RWPE2 (cell line): ENCODE measurements around the gene HHIPL1.

Source experiments
- ATAC-seq: fragments of 200-7000 bp; cut with Tn5 transposase; 3 replicates; pipeline ENCODE4 v1.9.1; 2021; ENCODE audit warnings: low read depth
- DNase-seq: peaks from one replicate; pipeline ENCODE4 v3.0.0-alpha.2; 2020; ENCODE audit warnings: low spot score
- H3K27ac ChIP-seq: fragments of 450-650 bp; 2 replicates; pipeline ENCODE4 v1.5.1; 2017; ENCODE audit warnings: mild to moderate bottlenecking; ENCODE audit not compliant: poor library complexity, severe bottlenecking
- H3K27me3 ChIP-seq: fragments of 250-450 bp; sonication (Bioruptor Pico); 2 replicates; pipeline ENCODE4 v1.5.1; 2021; ENCODE audit warnings: mild to moderate bottlenecking, moderate library complexity; ENCODE audit not compliant: insufficient read depth, poor library complexity, severe bottlenecking
- H3K36me3 ChIP-seq: fragments of 250-450 bp; sonication (Bioruptor Pico); 2 replicates; pipeline ENCODE4 v1.5.1; 2020; ENCODE audit warnings: low read depth, mild to moderate bottlenecking, moderate library complexity
- H3K4me1 ChIP-seq: fragments of 250-450 bp; sonication (Bioruptor Pico); 2 replicates; pipeline ENCODE4 v1.5.1; 2021; ENCODE audit warnings: mild to moderate bottlenecking, moderate library complexity; ENCODE audit not compliant: insufficient read depth, poor library complexity, severe bottlenecking
- H3K4me3 ChIP-seq: fragments of 250-450 bp; sonication (Bioruptor Pico); 2 replicates; pipeline ENCODE4 v1.5.1; 2021; ENCODE audit warnings: mild to moderate bottlenecking, moderate library complexity; ENCODE audit not compliant: severe bottlenecking
- H3K9me3 ChIP-seq: fragments of 250-450 bp; sonication (Bioruptor Pico); 2 replicates; pipeline ENCODE4 v1.5.1; 2021; ENCODE audit warnings: mild to moderate bottlenecking, moderate library complexity; ENCODE audit not compliant: severe bottlenecking
- CTCF ChIP-seq: fragments of 450-650 bp; IDR thresholded peaks from one replicate; pipeline ENCODE4 v1.5.1; 2017; ENCODE audit warnings: mild to moderate bottlenecking, moderate library complexity; ENCODE audit not compliant: poor library complexity, severe bottlenecking

The HHIPL1 gene

DNA sequence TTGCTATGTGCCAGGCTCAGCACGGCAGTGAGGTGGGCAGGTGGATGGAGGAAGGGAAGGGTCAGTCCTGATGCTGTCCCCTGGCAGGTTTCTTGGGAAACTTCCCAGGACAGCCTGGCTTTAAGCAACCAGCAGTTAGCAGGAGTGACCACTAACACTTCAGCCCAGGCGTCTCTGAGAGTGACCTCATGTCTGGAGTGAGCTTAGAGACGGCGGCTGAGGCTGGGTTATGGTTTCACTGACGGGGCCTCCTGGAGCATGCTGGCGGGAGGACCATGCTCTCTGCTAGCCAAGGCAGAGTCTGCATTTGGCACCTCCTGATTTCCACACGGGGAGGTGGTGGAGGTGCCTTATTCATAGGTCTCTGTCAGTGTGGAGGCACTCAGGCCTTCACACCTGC lies 2.5 kb downstream of the HHIPL1 start:
- Histone ChIP-seq H3K27ac (no peak overlapping the region), H3K4me3 (no peak overlapping the region), H3K9me3 (no peaks in the 10 kb centered on the region), H3K27me3 (no peaks in the 10 kb centered on the region), H3K36me3 (no peaks in the 10 kb centered on the region), H3K4me1 (no peaks in the 10 kb centered on the region)
- ATAC-seq (no peak), DNase-seq (no peak)
- no peak for TF ChIP-seq CTCF

DNA sequence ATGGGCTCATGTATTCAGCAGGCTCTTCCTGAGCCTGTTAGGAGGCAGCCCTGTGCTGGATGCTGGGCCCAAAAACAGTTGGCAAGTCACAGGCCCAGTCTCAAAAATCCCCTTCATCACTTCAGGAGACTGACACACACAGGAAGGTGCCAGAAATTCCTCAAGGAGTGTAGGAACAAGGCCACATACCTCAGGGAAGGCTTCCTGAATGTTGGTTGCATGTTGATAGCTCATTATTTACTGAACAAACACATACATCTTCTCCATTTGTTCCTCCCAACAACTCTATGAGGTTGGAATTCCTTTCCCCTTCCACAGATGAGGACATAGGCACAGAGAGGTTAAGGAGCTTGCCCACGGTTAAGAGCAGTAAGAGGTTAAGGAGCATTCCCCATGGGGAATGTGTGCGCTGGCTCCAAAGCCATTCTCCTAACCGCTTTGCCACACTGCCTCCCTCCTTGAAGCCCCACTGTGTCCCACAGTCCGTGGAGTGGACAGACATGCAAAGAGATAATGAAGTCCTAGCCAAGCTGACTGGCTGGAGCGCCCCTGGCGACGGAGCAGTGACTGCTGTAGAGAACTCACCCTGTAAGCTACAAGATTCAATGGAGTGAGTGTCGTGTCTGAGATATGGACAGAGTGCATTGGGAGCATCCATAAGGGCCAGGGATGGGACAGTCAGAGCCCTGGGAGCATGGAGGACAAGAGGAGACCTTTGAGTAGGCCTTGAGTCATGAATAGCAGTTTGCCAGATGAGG lies 3.3 kb downstream of the HHIPL1 start:
- TF ChIP-seq CTCF, result no peak
- Histone ChIP-seq H3K4me3 (no peak overlapping the region), H3K4me1 (no peaks in the 10 kb centered on the region), H3K36me3 (no peaks in the 10 kb centered on the region), H3K9me3 (no peaks in the 10 kb centered on the region), H3K27ac (no peak overlapping the region), H3K27me3 (no peaks in the 10 kb centered on the region)
- ATAC-seq, result no peak
- no peak for DNase-seq

DNA sequence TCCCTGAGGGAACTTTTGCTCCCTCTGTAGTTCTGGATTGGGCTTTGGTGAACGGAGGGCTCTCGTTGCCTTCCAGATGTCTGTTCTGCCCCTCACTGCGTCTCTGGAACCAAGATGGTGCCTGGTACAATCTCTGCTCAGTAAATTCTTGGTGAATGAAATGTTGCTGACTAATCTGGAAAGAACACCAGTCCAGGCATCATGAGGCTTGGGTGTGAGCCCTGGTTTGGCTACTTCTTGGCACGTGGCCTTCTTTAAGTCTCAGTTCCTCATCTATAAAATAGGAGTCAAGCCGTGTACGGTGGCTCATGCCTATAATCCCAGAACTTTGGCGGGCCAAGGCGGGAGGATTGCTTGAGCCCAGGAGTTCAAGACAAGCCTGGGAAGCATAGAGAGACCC lies 4.3 kb downstream of the HHIPL1 start:
- Histone ChIP-seq H3K4me1 (no peaks in the 10 kb centered on the region), H3K4me3 (no peak overlapping the region), H3K27me3 (no peaks in the 10 kb centered on the region), H3K36me3 (no peaks in the 10 kb centered on the region), H3K27ac (no peak overlapping the region), H3K9me3 (no peaks in the 10 kb centered on the region)
- DNase-seq, result no peak
- no peak for TF ChIP-seq CTCF
- no peak for ATAC-seq

DNA sequence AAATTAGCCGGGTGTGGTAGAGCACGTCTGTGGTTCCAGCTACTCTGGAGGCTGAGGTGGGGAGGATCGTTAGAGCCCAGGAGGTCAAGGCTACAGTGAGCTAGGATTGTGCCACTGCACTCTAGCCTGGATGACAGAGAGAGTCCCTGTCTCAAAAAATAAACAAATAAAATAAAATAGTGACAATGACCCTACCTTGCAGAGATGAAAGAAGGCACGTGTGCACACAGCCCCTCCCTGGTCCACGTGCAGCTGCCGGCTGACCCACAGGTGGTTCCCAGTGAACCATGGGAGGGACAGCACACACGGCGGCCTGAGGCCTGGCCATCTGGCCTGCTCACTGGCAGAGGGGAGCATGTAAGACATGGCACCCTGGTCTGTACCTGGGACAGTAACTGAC lies 4.7 kb downstream of the HHIPL1 start:
- no peak overlapping the region for H3K27ac ChIP-seq
- no peaks in the 10 kb centered on the region for H3K9me3 ChIP-seq
- ATAC-seq (no peak), DNase-seq (no peak)
- no peak overlapping the region for H3K4me3 ChIP-seq
- H3K27me3 ChIP-seq, result no peaks in the 10 kb centered on the region
- no peak for TF ChIP-seq CTCF
- H3K4me1 ChIP-seq, result no peaks in the 10 kb centered on the region
- H3K36me3 ChIP-seq, result no peaks in the 10 kb centered on the region

DNA sequence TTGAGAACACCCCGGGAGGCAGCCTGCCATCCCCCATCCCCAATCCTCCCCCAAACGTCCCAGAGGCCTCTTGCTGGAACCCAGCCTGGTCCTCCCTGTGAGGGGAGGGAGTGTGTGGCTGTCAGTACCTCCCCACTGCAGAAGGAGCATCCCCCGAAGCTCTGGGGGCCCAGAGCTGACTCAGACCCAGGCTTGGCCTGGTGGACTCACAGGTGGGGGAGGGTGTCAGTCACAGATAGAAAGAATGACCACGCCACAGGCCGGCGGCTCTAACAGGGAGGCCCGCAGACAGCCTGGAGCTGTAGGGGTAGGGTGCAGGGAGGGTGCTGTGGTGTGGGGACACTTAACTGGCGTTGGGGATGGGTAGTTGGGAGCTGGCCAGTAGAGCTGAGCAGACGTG lies 5.3 kb downstream of the HHIPL1 start:
- Histone ChIP-seq H3K27me3 (no peaks in the 10 kb centered on the region), H3K4me3 (no peak overlapping the region), H3K4me1 (no peaks in the 10 kb centered on the region), H3K9me3 (no peaks in the 10 kb centered on the region), H3K27ac (no peak overlapping the region), H3K36me3 (no peaks in the 10 kb centered on the region)
- no peak for DNase-seq
- ATAC-seq, result no peak
- TF ChIP-seq CTCF, result no peak
